NB4 (cell line): Measurements from ENCODE around the gene SDE2.
"Not testable (repeated sequence)": the region's sequence is repeated elsewhere in the genome, so short reads cannot be mapped to it uniquely, and the experiment has no call there.

Source experiments
- CTCF ChIP-seq: IDR thresholded peaks from one replicate; pipeline ENCODE4 v1.5.1; 2012; ENCODE audit warnings: low read depth, low read length
- MAX ChIP-seq: IDR thresholded peaks from 2 replicates; pipeline ENCODE4 v1.6.1; 2011; ENCODE audit warnings: low read depth, low read length
- MYC ChIP-seq: IDR thresholded peaks from 2 replicates; pipeline ENCODE4 v1.6.1; 2011; ENCODE audit warnings: low read depth, low read length
- POLR2A ChIP-seq: IDR thresholded peaks from 2 replicates; pipeline ENCODE4 v1.6.1; 2011; ENCODE audit warnings: mild to moderate bottlenecking; ENCODE audit not compliant: insufficient read length; ENCODE audit errors: extremely low read depth

GRCh38 chr1:225970592-225971157, 28.5 kb downstream of the SDE2 start:
- TF ChIP-seq MYC, CTCF, MAX, POLR2A: not testable (repeated sequence)
